Astrocyte of the spinal cord (primary cell): ENCODE measurements around the gene KCNT1.

ENCODE experiments used
- DNase-seq: peaks from one replicate; pipeline ENCODE4 v3.0.0; 2011; ENCODE audit warnings: low read depth, low spot score
- H3K4me3 ChIP-seq: 2 replicates; pipeline ENCODE4 v1.5.1; 2011; ENCODE audit warnings: low read depth, mild to moderate bottlenecking, low read length, moderate library complexity
- in situ Hi-C: cut with HindIII; loops from 2 replicates; pipeline ENCODE4 v1.10.0; 2017; ENCODE audit warnings: low sequenced_read_pairs
- TF ChIP-seq, protein P1 (sequence below): IDR thresholded peaks from 2 replicates; pipeline ENCODE4 v1.5.1; 2012; ENCODE audit warnings: low read depth, mild to moderate bottlenecking, low read length, inconsistent platforms

KCNT1 gene

GRCh38 chr9:135692410-135692809 is 9.6 kb upstream of the KCNT1 start:
- TF ChIP-seq, protein P1, sequence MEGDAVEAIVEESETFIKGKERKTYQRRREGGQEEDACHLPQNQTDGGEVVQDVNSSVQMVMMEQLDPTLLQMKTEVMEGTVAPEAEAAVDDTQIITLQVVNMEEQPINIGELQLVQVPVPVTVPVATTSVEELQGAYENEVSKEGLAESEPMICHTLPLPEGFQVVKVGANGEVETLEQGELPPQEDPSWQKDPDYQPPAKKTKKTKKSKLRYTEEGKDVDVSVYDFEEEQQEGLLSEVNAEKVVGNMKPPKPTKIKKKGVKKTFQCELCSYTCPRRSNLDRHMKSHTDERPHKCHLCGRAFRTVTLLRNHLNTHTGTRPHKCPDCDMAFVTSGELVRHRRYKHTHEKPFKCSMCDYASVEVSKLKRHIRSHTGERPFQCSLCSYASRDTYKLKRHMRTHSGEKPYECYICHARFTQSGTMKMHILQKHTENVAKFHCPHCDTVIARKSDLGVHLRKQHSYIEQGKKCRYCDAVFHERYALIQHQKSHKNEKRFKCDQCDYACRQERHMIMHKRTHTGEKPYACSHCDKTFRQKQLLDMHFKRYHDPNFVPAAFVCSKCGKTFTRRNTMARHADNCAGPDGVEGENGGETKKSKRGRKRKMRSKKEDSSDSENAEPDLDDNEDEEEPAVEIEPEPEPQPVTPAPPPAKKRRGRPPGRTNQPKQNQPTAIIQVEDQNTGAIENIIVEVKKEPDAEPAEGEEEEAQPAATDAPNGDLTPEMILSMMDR, result no peak
- no peak for DNase-seq
- no peak overlapping the region for H3K4me3 ChIP-seq
- in situ Hi-C loops, result no loop called here

DNA sequence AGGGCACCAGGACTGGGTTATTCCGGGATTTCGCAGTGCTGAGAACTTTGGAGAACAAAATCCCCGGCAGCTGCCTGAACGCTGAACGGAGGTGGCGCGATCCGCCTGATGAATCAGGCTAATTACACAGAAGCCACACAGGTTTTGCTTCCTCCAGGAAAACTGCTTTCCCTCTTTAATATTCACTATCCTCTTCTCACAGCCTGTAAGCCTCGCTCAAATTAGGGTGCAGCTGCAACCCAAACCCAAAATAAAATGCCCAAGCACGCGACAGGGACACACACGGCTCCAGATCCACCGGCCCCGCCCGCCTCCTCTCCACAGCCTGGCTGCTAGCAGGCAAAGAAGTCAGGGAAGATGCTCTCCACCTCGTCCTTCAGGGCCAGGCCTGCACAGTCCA is 8.7 kb upstream of the KCNT1 start:
- H3K4me3 ChIP-seq, result no peak overlapping the region
- DNase-seq, result no peak
- TF ChIP-seq, protein P1, result no peak
- in situ Hi-C loops, result no loop called here

DNA sequence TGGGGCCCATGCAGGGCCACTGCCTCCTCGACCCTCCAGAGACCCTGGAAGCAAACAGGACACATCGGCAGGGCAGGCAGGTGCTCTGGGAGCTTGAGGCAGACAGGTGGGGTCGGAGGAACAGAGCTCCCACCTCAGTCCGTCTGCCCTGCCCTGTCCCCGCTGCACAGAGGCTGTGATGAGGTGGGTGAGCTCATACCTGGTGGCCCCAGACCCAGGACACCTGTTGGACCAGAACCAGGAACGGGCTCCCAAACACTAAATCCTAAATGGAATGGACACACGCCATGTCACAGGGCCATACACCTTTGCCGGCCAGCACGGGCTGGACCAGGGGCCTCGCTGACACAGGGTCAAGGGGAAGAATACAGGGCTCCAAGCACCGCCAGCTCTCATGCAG is 8.2 kb upstream of the KCNT1 start:
- TF ChIP-seq, protein P1, result no peak
- in situ Hi-C loops, result no loop called here
- H3K4me3 ChIP-seq, result no peak overlapping the region
- DNase-seq, result no peak

DNA sequence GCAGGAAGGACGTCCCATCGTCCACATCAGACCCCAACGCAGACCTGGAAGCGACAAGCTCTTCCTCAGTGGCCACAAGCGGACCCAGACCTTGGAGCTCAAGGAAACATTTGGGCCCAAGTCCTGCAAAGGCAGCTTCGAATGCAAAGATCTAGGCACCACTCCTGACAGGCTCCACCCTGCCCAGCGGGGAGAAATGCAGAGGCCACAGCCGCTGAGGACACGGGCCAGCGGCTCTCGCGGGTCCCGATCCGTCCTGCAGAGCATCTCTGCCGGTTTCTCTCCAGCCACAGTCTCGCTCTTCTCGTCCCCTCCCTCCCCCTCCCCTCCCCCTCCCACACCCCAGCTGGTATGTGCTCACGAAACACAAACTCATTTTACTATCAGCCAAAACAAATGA is 7.6 kb upstream of the KCNT1 start:
- in situ Hi-C loops, result no loop called here
- no peak overlapping the region for H3K4me3 ChIP-seq
- no peak for DNase-seq
- TF ChIP-seq, protein P1, result no peak

DNA sequence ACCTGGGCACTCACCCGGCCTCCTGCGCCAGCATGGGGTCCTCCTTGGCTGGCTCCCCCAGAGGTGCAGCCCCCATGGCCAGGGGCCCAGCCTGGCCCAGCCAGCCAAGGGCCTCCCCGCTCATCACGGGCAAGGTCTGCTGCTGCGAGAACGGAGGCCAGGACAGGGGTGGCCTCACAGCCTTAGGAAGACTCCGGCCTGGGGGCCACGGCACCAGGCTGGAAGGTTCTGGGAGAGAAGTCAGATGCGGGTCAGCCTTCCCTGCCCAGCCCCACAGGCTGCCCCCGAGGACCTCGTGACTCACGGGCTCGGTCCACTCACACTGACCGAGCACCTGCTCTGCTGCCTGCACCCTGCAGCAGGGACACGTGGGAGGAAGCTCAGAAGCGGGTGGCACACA is 6.9 kb upstream of the KCNT1 start:
- no peak overlapping the region for H3K4me3 ChIP-seq
- TF ChIP-seq, protein P1, result no peak
- no peak for DNase-seq
- in situ Hi-C loops, result no loop called here

GRCh38 chr9:135695642-135696041 is 6.3 kb upstream of the KCNT1 start:
- no peak for DNase-seq
- TF ChIP-seq, protein P1, result no peak
- in situ Hi-C loops, result no loop called here
- no peak overlapping the region for H3K4me3 ChIP-seq

DNA sequence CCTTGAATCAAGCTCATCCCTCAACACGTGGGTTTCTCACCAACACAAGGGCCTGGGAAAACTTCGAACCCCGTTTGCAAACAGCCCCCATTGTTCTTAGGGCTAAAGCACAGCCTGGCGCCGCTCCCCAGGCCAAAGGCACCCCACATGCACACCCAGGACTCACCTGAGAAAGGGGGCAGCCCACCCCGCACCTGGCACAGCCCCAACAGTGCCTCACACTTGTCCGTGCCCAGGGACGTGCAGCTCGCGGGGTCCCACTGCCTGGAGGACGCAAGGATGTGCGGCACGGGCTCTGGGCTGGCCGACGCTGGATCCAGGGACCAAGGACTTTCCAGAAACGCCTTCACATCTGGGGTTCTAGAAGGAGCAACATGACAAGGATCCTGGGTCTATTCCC is 5.5 kb upstream of the KCNT1 start:
- TF ChIP-seq, protein P1, result no peak
- in situ Hi-C loops, result no loop called here
- no peak for DNase-seq
- no peak overlapping the region for H3K4me3 ChIP-seq
